D341Med (cell line): ENCODE results near the gene VWA8.
"Not testable (repeated sequence)": the region's sequence is repeated elsewhere in the genome, so short reads cannot be mapped to it uniquely, and the experiment has no call there.

ENCODE experiments used
- DNase-seq: peaks from one replicate; pipeline ENCODE4 v3.0.0; 2012; ENCODE audit warnings: low spot score

Gene VWA8

GRCh38 chr13:41966671-41967070 lies 5.8 kb upstream of the VWA8 start:
- DNase-seq: no peak

DNA sequence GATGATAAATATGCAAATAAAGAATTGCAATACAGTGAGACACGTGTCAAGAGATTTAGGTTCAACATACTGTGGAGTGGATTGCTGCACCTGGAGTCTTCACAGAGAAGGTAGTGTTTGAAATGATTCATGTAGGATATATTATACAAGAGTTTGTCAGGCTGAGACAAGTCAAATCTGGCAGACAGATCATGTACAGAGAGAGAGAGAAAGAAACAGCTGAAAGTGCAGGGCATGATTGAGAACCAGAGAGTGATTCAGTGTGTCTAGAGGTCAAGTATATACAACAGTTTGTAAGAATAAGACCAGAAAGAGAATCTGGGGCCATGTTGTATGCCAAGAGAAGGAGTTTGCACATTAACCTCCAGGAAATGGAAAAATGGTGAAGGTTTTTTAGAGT lies 2.1 kb upstream of the VWA8 start:
- DNase-seq: no peak

DNA sequence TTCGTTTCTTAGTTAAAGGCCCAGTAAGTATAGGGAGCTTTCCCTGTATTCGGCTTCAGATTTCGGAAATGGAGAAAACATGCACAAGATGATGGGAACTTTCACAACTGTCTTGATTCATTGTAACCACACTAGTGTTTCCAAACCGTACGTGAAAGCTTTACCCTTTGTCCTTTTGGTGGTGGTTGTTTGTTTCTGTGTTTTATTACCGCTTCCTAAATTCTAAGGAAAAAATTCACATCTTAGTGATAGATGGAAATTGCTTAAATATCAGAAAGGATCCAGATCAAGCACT lies 504 bp upstream of the VWA8 start:
- DNase-seq: no peak

DNA sequence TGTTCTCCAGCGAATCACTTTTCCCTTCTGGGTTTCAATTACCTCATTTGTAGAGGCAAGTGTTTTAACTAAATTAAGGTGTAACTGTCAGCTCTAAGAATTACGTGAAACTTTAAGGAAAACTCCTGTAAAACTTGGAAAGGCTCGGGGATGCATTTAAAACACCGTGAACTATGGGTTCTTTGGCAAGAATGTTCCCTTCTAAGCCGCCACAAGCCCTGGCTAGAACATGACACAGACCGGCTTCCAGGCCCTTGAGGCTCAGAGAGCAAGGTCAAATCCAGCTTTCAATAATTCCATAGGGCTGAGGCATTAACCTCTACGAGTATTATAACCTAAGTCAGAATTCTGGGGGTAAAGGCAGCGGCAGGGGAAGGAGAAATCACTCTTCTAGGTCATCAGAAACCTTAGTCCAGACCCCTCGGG lies 685 bp downstream of the VWA8 start:
- no peak for DNase-seq

GRCh38 chr13:41956272-41956671 lies 4.6 kb downstream of the VWA8 start:
- DNase-seq: no peak

- no peak for DNase-seq
Measured at GRCh38 chr13:41955605-41956004, 5.3 kb downstream of the VWA8 start.

DNA sequence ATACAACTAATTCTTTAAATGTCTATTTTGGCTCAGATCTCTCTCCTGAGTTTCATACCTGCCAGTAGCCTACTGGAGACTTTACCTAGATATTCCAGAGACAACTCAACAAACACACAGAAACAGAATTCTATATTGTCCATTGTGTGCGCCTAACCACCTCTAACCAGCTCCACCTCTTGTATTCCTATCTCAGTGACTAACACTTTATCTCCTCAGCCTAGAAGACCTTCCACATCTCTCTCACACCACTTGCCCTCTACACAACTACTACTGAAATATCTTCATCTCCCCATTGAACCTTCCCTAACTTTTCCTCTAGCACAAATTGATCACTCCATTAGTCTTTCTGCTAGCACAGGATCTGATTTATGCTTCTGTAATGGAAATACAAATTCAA lies 6.7 kb downstream of the VWA8 start:
- no peak for DNase-seq

DNA sequence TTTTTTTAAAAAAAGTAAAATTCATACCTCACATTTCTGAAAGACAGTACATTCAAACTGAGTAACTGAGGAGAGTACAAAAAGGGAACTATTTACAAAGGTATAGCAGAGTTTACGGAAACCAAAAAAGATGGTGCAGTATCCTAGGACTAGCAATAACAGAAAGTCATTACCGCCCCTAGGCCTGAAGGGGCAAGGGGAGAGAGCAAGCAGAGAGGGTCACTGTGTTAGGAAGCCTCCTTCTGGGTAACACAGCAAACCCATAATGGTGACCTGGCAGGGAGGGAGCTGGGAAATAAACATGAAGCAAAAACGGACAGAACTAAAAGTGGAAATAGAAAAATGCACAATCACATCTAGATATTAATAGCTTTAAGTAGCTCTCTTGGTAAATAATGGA lies 8.2 kb downstream of the VWA8 start:
- DNase-seq: no peak

- not testable (repeated sequence) for DNase-seq
Measured at GRCh38 chr13:41949104-41949503, 11.8 kb downstream of the VWA8 start.

GRCh38 chr13:41945926-41946325 lies 15.0 kb downstream of the VWA8 start:
- DNase-seq: no peak

GRCh38 chr13:41944635-41945397 lies 16.1 kb downstream of the VWA8 start:
- DNase-seq: no peak

GRCh38 chr13:41944229-41944628 lies 16.7 kb downstream of the VWA8 start:
- DNase-seq: no peak

GRCh38 chr13:41942462-41943094 lies 18.3 kb downstream of the VWA8 start:
- peak; percentile 54 for DNase-seq

DNA sequence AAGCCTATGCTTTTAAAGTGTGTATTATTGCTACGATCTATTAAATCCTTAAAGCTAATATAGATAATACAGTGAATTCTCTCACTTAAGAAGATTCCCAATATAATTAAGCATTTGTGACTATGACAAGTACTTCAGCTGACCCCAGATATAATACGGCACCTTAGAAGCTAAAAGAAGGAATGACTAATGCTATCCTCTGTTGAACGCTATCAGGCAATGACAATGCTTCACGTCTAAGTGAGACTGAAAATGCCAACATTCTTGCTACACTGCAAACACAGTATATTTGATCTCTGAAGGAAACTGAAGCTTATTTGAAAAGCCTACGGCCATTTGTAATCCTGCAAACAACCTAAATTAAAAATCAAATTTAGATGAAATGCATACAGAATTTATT lies 19.7 kb downstream of the VWA8 start:
- no peak for DNase-seq

GRCh38 chr13:41939398-41939797 lies 21.5 kb downstream of the VWA8 start:
- no peak for DNase-seq

DNA sequence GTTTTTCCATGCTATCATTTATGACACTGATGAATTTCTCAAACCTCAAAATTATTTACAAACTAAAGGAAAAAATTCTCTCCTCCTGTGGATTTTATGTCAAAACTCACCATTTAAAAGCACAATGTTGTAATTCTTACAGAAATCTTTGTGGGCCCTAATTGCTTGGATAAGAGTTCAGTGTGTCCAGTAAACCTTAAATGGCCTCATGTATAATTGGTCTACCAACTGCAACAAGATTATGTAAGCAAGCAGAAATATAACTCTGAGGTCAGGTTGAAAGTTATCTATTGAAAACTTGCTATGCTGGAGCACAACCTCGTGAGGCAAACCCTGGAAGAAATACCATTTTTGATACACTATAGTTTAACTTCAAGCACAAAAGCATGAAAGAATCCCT lies 22.0 kb downstream of the VWA8 start:
- no peak for DNase-seq

DNA sequence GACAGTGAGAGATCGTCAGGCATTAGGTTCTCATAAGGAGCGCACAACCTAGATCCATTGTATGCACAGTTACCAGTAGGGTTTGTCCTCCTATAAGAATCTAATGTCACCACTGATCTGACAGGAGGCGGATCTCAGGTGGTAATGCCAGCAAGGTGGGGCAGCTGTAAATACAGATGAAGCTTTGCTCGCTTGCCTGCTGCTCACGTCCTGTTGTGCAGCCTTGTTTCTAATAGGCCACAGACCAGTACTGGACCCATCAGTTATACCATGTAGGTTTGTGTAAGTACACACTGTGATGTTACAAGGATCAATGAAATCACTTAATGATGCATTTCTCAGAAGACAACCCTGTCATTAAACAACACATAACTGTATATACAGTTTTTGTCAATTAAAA lies 23.5 kb downstream of the VWA8 start:
- DNase-seq: no peak

GRCh38 chr13:41935501-41935900 lies 25.4 kb downstream of the VWA8 start:
- no peak for DNase-seq

DNA sequence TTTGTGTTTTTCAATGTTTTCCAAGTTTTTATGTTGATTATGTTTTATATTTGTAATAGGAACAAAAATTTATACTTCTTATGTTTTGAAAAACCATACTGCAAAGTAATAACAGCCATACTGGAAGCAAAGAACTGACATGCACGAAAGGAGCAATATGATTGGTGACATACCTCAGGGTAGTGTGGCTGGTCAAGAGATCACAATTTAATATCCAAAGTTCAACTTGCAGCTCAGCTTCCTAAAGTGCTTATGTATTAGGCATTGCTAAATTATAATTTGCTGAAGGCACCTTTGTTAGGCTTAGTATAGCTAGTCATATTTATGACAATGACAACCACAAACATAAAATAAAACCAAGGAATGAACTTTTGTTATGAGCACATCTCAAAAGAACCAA lies 25.9 kb downstream of the VWA8 start:
- DNase-seq: no peak

DNA sequence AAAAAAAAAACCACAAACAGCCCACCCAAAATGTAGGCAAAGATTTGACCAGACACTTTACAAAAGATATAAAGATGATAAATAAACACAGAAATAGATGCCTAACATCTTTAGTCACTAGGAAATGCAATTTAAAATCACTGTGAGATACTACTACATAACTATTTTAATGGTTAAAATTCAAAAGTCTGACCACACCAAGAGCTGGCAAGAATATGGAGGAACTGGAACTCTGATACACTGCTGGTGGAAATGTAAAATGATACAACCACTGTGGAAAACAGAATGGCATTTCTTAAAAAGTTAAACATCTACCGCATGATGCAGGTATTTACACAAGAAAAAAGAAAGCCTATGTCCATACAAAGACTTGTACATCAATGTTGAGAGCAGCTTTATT lies 26.8 kb downstream of the VWA8 start:
- DNase-seq: no peak

DNA sequence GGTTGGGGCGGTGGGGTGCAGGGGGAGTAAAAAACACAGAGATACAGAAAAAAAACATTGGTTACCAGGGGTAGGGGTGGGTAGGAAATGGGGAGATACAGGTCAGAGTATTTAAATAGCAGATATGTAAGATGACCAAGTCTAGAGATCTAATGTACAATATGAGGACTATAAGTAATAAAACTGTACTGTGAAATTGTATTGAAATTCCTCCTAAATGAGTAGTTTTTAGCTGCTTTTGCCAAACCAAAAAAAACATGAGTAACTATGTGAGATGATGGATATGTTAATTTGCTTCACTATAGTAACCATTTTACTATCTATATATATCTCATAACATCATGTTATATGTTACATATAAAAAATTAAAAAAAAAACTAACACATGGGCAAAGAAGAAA lies 29.6 kb downstream of the VWA8 start:
- no peak for DNase-seq

DNA sequence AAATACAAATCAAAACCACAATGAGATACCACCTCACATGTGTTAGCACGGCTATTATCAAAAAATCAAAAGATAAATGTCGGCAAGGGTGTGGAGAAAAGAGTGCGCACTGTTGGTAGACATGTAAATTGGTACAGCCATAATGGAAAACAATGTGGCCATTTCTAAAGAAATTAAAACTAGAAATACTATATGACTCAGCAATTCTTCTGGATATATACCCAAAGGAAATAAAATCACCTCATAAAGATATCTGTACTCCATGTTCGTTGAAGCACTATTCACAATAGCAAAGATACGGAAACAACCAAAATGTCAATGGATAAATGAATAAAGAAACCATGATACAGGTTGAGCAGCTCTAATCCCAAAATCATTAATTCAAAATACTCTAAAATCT lies 30.8 kb downstream of the VWA8 start:
- DNase-seq: no peak

DNA sequence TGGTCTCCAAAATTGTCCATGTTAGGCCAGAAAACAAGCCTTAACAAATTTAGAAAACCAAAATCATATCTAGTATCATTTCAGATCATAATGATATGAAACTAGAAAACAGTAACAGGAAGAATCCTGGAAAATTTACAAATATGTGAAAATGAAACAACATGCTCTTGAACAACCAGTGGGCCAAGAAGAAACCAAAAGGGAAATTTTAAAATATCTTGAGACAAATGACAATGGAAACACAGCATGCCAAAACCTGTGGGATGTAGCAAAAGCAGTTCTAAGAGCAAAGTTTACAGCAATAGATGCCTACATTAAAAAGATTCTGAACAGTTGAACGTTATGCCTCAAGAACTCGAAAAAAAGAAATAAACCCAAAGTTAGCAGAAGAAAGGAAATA lies 32.6 kb downstream of the VWA8 start:
- DNase-seq: no peak

GRCh38 chr13:41925014-41925413 lies 35.9 kb downstream of the VWA8 start:
- DNase-seq: no peak
